ENCODE results near the gene CCDC107.

- no peak for TF ChIP-seq GATA2 (IDR thresholded peaks at IDR 0.05; ENCODE audit: low read depth, low read length)
- no peak for TF ChIP-seq GATA3 (IDR thresholded peaks at IDR 0.05; ENCODE audit: low read depth, low read length)
Measured at GRCh38 chr9:35690294-35690613, 32.2 kb downstream of the CCDC107 start.
